Skeletal muscle tissue (tissue), 4 donors: ENCODE measurements around the gene SLC25A42. TPM values are rescaled to one million over a fixed set of nuclear protein-coding genes. Genes with fewer than 3 reads are reported as not detected.

ENCODE experiments used
- H3K27ac ChIP-seq: one replicate; pipeline ENCODE4 v1.7.0; 2013; ENCODE audit warnings: mild to moderate bottlenecking, low read depth, low read length, inconsistent platforms
- H3K27me3 ChIP-seq, 3 donors: one replicate each; pipeline ENCODE4 v1.7.0; 2013; ENCODE audit warnings: low read length in 3 of 3; ENCODE audit not compliant: control insufficient read depth in 3 of 3, insufficient read depth in 3 of 3
- H3K36me3 ChIP-seq, 3 donors: one replicate each; pipeline ENCODE4 v1.7.0; 2013; ENCODE audit warnings: low read length in 3 of 3; ENCODE audit not compliant: control insufficient read depth in 3 of 3, insufficient read depth in 3 of 3
- H3K4me1 ChIP-seq, 3 donors: one replicate each; pipeline ENCODE4 v1.7.0; 2013; ENCODE audit warnings: low read length in 3 of 3, mild to moderate bottlenecking in 3 of 3; ENCODE audit not compliant: control insufficient read depth in 3 of 3, insufficient read depth in 3 of 3
- H3K4me3 ChIP-seq, 3 donors: one replicate each; pipeline ENCODE4 v1.7.0; 2013; ENCODE audit warnings: low read length in 3 of 3
- H3K9ac ChIP-seq, 3 donors: one replicate each; pipeline ENCODE4 v1.7.0; 2013; ENCODE audit warnings: low read length in 3 of 3, mild to moderate bottlenecking in 3 of 3, moderate library complexity in 2 of 3, low read depth in 1 of 3
- H3K9me3 ChIP-seq, 3 donors: one replicate each; pipeline ENCODE4 v1.7.0; 2013; ENCODE audit warnings: low read length in 3 of 3; ENCODE audit not compliant: control insufficient read depth in 3 of 3
- total RNA-seq: library from RNA; depleted of rRNA; stranded (reverse); fragments of >200 nt; gene quantifications from one replicate; pipeline ENCODE4 v1.2.3, GENCODE V29; 2014
- donor health status: Osteomylitis.

Gene SLC25A42
- total RNA-seq, 1 donor from 2014 or later = 7.8 TPM

GRCh38 chr19:19056636-19057275, 7.0 kb upstream of the SLC25A42 start:
- peaks cover 29 to 32% (median 29%) of the 10 kb centered on the region in 3 donors for H3K4me1 ChIP-seq
- H3K9me3 ChIP-seq = no peaks in the 10 kb centered on the region
- no peaks in the 10 kb centered on the region for H3K27me3 ChIP-seq
- H3K9ac ChIP-seq = no peak overlapping the region
- H3K4me3 ChIP-seq = no peak overlapping the region
- H3K27ac ChIP-seq = no peak overlapping the region
- H3K36me3 ChIP-seq = peaks cover 40 to 50% (median 44%) of the 10 kb centered on the region in 3 donors

DNA sequence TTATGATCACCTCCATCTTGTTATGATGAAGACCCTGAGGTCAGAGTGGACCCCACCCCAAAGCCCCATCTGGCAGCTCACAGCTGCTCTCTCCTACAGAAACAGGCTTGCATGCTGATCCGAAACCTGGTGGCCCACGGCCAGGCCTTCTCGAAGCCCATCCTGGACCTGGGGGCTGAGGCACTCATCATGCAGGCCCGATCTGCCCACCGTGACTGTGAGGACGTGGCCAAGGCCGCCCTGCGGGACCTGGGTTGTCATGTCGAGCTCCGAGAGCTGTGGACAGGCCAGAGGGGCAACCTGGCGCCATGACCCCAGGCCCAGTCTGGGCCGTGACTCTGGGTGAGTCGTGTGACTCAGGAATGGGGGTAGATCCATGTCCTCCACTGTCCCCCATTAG, 6.5 kb upstream of the SLC25A42 start:
- H3K9me3 ChIP-seq = no peaks in the 10 kb centered on the region
- H3K27me3 ChIP-seq = no peaks in the 10 kb centered on the region
- H3K9ac ChIP-seq = no peak overlapping the region
- H3K4me3 ChIP-seq = no peak overlapping the region
- peaks cover 34 to 38% (median 34%) of the 10 kb centered on the region in 3 donors for H3K4me1 ChIP-seq
- peaks cover 34 to 44% (median 38%) of the 10 kb centered on the region in 3 donors for H3K36me3 ChIP-seq
- H3K27ac ChIP-seq = no peak overlapping the region

DNA sequence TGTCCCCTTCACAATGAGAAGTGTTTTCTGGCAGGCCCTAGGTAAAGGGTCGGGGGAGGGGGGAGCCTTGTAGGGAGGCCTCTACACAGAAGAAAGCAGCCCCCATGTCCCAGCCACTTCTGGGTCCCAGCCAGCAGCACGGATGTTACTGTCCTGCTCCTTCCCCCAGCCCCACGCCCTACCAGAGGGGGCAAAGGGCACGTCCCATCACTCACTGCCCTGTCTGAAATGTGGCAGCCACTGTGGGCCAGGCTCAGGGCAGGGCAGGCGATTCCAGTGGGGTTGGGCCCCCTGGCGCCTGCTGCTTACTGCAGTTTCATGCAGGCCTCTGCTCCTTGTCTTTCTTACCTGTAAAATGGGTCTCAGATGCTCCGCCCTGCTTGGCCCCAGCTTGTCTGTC, 6.1 kb upstream of the SLC25A42 start:
- no peak overlapping the region for H3K9ac ChIP-seq
- H3K27ac ChIP-seq = no peak overlapping the region
- peaks cover 38 to 42% (median 38%) of the 10 kb centered on the region in 3 donors for H3K4me1 ChIP-seq
- H3K4me3 ChIP-seq = no peak overlapping the region
- H3K27me3 ChIP-seq = no peaks in the 10 kb centered on the region
- H3K36me3 ChIP-seq = peaks cover 30 to 40% (median 34%) of the 10 kb centered on the region in 3 donors
- H3K9me3 ChIP-seq = no peaks in the 10 kb centered on the region

- H3K36me3 ChIP-seq = peaks cover 23 to 33% (median 27%) of the 10 kb centered on the region in 3 donors
- peak overlapping the region; percentile 36 for H3K27ac ChIP-seq
- no peaks in the 10 kb centered on the region for H3K9me3 ChIP-seq
- H3K4me1 ChIP-seq = peaks cover 44 to 48% (median 46%) of the 10 kb centered on the region in 3 donors
- H3K27me3 ChIP-seq = no peaks in the 10 kb centered on the region
- H3K4me3 ChIP-seq = no peak overlapping the region
- peak overlapping the region in 1 of 3 donors; percentile 60 for H3K9ac ChIP-seq
Measured at GRCh38 chr19:19059018-19059836, 4.6 kb upstream of the SLC25A42 start.

GRCh38 chr19:19059837-19060611, 3.8 kb upstream of the SLC25A42 start:
- Histone ChIP-seq H3K36me3 (peaks cover 15 to 26% (median 19%) of the 10 kb centered on the region in 3 donors), H3K9ac (peak overlapping the region in 1 of 3 donors; percentile 60), H3K27me3 (no peaks in the 10 kb centered on the region), H3K4me1 (peaks cover 52 to 56% (median 54%) of the 10 kb centered on the region in 3 donors), H3K4me3 (no peak overlapping the region), H3K27ac (peak overlapping the region; percentile 36), H3K9me3 (no peaks in the 10 kb centered on the region)

- Histone ChIP-seq H3K27ac (peak overlapping the region; percentile 85), H3K4me3 (peak overlapping the region in 2 of 3 donors; percentile 29 to 65), H3K9me3 (no peaks in the 10 kb centered on the region), H3K4me1 (peaks cover 59 to 60% (median 59%) of the 10 kb centered on the region in 3 donors), H3K9ac (peak overlapping the region; percentile 8 to 83 (median 51)), H3K36me3 (peaks cover 7 to 16% (median 10%) of the 10 kb centered on the region in 3 donors), H3K27me3 (no peaks in the 10 kb centered on the region)
Measured at GRCh38 chr19:19061506-19061905, 2.3 kb upstream of the SLC25A42 start.

- Histone ChIP-seq H3K27ac (peak overlapping the region; percentile 85), H3K36me3 (peaks cover 0 to 6% (median 2%) of the 10 kb centered on the region in 3 donors), H3K27me3 (no peaks in the 10 kb centered on the region), H3K9ac (peak overlapping the region; percentile 70 to 83 (median 76)), H3K4me1 (peaks cover 70 to 71% (median 70%) of the 10 kb centered on the region in 3 donors), H3K9me3 (no peaks in the 10 kb centered on the region), H3K4me3 (peak overlapping the region; percentile 80)
Measured at GRCh38 chr19:19062454-19063182, 1.2 kb upstream of the SLC25A42 start.

DNA sequence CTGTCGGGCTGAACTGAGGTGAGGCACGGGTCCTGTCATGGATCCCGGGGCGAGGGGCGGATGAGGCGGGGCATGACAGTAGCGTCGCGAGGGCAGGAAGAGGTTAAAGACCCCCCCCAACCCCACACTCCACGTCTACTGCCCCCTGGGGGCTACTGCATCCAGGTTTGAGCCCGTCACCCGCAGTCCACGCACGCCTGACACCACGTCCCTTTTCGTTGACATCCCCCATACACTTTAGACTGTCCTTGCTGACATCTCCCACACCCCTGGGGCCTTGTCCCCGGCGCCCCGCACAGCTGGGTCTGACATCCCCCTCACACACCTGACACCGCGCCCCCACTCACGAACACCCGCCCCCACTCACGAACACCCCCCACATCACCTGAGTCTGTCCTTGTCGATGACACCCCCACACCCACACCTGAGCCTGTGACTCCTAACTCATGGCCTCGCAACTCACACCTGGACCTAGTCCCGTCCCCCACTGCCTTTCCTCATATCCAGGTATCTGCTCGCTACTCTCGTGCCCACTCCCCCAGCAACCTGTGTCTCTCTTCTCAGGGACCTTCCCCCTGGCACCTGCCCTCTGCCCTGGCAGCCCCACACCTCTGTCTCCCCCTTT, 416 bp downstream of the SLC25A42 start:
- H3K27ac ChIP-seq = peak overlapping the region; percentile 75
- no peaks in the 10 kb centered on the region for H3K9me3 ChIP-seq
- no peaks in the 10 kb centered on the region for H3K27me3 ChIP-seq
- peak overlapping the region; percentile 80 to 91 (median 85) for H3K9ac ChIP-seq
- peaks cover 68 to 76% (median 71%) of the 10 kb centered on the region in 3 donors for H3K4me1 ChIP-seq
- H3K36me3 ChIP-seq = peaks cover 0 to 2% (median 0%) of the 10 kb centered on the region in 3 donors
- peak overlapping the region; percentile 91 to 93 (median 91) for H3K4me3 ChIP-seq
